Ishikawa (cell line): ENCODE measurements around the gene UTF1.

Experiments used
- CEBPB ChIP-seq: IDR thresholded peaks from 2 replicates; pipeline ENCODE4 v1.6.1; 2012
- CREB1 ChIP-seq: IDR thresholded peaks from 2 replicates; pipeline ENCODE4 v1.6.1; 2012; ENCODE audit warnings: low read depth
- EP300 ChIP-seq: IDR thresholded peaks from 2 replicates; pipeline ENCODE4 v1.6.1; 2012; ENCODE audit warnings: borderline replicate concordance
- FOXM1 ChIP-seq: IDR thresholded peaks from 2 replicates; pipeline ENCODE4 v1.6.1; 2012; ENCODE audit warnings: low read depth, borderline replicate concordance
- TAF1 ChIP-seq: IDR thresholded peaks from 2 replicates; pipeline ENCODE4 v1.6.1; 2012; ENCODE audit warnings: low read depth, mild to moderate bottlenecking
- USF1 ChIP-seq: IDR thresholded peaks from 2 replicates; pipeline ENCODE4 v1.6.1; 2012
- TF ChIP-seq, protein P1 (sequence below): IDR thresholded peaks from 2 replicates; pipeline ENCODE4 v1.6.1; 2012; ENCODE audit warnings: low read depth, mild to moderate bottlenecking

GRCh38 chr10:133190225-133190624 lies 39.8 kb upstream of the UTF1 start:
- TF ChIP-seq, protein P1, sequence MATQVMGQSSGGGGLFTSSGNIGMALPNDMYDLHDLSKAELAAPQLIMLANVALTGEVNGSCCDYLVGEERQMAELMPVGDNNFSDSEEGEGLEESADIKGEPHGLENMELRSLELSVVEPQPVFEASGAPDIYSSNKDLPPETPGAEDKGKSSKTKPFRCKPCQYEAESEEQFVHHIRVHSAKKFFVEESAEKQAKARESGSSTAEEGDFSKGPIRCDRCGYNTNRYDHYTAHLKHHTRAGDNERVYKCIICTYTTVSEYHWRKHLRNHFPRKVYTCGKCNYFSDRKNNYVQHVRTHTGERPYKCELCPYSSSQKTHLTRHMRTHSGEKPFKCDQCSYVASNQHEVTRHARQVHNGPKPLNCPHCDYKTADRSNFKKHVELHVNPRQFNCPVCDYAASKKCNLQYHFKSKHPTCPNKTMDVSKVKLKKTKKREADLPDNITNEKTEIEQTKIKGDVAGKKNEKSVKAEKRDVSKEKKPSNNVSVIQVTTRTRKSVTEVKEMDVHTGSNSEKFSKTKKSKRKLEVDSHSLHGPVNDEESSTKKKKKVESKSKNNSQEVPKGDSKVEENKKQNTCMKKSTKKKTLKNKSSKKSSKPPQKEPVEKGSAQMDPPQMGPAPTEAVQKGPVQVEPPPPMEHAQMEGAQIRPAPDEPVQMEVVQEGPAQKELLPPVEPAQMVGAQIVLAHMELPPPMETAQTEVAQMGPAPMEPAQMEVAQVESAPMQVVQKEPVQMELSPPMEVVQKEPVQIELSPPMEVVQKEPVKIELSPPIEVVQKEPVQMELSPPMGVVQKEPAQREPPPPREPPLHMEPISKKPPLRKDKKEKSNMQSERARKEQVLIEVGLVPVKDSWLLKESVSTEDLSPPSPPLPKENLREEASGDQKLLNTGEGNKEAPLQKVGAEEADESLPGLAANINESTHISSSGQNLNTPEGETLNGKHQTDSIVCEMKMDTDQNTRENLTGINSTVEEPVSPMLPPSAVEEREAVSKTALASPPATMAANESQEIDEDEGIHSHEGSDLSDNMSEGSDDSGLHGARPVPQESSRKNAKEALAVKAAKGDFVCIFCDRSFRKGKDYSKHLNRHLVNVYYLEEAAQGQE, result no peak
- TF ChIP-seq CEBPB (no peak), EP300 (no peak), USF1 (no peak), FOXM1 (no peak), TAF1 (no peak), CREB1 (no peak)
